SW 1271 (cell line): Measurements from ENCODE around the gene HELZ2.

ENCODE experiments used
- DNase-seq, 2 experiments: peaks; one replicate each; lab custom pipeline; 2025; lab: John Stamatoyannopoulos, UW

The HELZ2 gene

DNA sequence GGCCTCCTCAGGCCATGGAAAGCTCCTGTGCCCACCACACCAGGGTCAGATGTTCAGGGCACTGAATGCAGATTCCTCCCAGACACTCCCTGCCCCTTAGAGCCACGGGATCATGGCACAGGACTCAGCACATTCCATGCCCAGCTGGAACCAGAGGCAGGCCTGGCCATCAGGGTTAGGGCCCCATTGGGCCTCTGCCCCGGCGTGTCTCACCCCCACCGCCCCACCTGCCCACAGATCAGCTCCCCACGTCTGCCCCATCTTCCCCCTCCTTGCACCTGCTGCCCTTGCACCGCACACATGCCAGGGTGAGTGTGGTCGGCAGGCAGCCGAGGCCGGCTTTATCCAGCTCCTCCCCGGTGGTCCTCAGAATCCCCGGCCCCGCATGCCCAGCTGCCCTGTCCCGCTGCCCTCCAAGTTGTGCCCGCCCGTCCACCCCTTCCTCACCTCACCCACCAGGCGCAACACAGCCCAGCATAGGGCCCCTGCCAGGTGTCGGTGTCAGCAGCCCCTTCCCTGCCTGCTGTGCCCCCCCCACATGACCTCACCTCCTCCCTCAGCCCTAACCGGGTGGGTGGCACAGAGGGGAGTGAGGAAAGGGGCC, 24.3 kb downstream of the HELZ2 start:
- DNase-seq = no peak

DNA sequence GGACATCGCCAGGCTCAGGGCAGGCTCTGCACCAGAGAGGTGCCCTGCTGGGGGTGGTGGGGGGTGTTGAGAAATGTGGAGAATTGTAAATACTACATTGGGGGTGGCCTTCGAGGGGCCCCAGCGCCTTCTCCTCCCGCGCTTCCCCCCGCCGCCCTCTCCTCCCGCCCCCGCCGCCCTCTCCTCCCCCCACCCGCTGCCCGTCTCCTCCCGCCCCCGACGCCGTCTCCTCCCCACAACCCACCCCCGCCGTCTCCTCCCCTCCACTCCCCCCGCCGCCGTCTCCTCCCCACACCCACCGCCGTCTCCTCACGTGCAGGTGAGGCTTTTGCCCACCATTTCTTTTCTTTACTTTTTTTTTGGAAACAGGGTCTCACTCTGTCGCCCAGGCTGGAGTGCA, 25.0 kb downstream of the HELZ2 start:
- no peak for DNase-seq

- DNase-seq = no peak
Observed at GRCh38 chr20:63548542-63548941, 25.5 kb downstream of the HELZ2 start.

GRCh38 chr20:63547725-63548480, 26.1 kb downstream of the HELZ2 start, which contains the start of gene SRMS:
TSS of gene SRMS (minus strand) at chr20:63547749. CDS start at chr20:63547463, 286 bp downstream.
- no peak for DNase-seq

DNA sequence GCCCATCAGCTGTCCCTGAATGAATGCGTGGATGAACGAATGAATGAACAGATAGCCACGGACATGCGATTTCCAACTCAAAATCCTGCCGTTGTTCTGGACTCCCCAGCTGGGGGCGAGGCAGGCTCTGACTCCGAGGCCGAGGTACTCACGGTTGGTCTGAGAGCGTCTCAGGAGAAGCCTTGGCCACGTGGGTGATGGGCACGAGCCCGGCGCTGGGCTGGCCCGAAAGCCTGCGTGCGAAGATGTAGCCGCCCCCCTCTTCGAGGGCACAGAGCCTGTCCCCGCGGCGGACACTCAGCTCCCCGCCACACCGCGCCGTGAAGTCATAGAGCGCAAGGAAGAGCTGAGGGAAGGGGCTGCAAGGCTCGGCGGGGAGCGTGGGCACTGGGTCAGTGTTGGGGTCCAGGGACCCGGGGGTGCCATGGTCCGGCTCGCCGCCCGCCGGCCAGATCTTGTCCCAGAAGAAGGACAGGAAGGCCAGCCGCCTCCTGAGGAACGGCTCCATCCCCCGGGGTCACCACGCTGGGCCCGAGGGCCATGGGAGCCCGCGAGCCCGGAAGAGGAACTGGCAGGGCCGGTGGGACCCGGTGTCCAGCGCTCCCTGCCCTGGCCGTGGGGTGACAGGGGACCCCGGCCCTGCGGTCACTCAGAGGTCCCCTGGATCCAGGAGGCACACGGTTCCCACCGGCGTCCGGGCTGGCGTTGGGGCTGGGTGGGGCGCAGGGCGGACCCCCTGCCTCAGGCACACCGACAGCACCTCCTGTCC, 26.9 kb downstream of the HELZ2 start:
- DNase-seq = no peak

- no peak for DNase-seq
Observed at GRCh38 chr20:63546256-63546955, 27.6 kb downstream of the HELZ2 start.

- no peak for DNase-seq
Observed at GRCh38 chr20:63545814-63546213, 28.2 kb downstream of the HELZ2 start.

GRCh38 chr20:63544958-63545516, 29.0 kb downstream of the HELZ2 start:
- DNase-seq = peak in 1 of 2 experiments; percentile 25

DNA sequence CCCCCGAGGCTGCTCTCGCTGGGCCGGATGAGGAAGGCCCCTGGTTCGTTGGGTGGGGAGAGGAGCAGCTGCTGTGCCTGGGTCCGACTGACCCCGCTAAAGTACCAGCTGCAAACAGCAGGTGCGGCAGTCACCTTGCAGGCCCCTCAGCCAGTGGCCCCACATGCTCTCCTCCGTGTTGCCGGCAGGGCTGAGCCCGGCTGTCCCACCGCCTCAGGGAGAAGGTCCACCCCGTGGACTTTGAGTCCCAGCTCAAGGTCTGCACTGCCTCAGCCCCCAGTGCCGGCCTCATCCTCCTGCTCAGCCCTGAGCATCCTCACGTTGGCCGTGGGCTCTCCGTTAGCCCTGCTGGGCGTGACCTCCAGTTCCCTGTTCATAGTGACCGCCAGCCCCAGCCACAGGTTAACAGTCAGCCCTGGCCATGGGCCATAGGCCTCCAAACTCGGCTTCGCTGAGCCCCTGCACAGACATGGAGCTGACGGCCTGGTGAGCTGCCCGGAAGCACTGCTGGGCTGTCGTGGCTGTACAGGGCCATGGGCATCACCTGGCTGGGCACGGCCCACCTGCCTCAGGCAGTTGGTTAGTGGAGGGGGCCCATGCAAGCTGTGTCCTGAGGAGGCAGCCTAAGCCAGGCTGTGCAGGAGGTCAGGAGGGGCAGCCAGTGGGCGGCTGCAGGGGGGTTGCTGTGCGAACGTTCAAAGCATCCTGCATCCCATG, 29.6 kb downstream of the HELZ2 start:
- DNase-seq = no peak

DNA sequence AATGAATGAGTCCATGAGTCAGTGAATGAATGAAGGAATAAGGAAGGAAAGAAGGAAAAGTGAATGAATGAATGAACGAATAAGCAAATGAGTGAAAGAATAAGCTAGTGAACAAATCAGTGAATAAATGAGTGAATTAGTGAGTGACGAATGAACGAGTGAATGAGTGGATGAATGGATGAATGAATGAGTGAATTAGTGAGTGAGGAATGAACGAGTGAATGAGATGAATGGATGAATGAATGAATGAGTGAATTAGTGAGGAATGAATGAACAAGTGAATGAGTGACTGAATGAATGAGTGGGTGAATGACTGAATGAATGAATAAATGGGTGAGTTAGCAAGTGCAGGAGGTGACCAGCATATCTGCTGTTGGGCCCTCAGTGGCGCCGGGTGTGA, 30.3 kb downstream of the HELZ2 start:
- no peak for DNase-seq

DNA sequence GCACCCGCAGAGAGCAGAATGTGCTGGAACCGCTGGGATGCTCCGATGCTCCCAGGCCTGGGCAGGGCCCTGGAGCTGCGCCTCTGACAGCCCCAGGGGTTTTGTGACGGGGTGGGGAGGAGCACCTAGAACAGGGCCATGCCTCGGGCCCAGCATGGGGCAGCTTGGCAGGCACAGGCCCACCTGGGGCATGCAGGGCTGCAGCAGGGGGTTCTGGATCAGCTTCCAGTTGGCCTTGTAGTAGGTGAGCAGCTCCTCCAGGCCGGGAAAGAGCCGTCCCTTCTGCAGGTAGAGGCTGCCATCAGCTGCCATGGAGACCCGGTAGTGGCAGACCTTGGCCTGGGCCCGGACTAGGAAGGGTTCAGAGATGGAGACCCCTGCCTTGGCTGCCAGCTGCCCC, 30.9 kb downstream of the HELZ2 start:
- no peak for DNase-seq

- DNase-seq = no peak
Observed at GRCh38 chr20:63542696-63543095, 31.3 kb downstream of the HELZ2 start.

DNA sequence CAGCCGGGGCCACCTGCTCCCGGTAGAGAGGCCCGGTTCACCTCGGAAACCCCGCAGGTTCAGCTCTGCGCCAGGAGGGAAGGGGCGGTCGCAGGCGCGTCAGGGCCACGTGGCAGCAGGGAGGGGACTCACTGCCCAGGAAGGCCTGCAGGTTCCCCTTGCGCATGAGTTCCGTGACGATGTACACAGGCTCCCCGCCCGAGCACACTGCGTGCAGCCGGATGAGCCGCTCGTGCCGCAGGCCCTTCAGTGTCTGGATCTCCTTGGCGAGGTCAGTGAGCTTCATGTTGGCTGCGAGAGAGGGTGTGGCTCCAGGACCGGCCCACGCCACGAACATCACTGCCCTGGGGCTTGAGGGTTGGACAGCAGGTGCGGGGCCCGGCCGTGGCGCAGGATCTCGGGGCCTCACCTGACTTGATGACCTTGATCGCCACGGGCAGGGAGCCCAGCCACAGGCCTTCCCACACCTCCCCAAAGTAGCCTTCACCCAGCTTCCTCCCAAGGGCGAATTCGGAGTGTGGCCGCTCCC, 31.9 kb downstream of the HELZ2 start:
- no peak for DNase-seq

- DNase-seq = no peak
Observed at GRCh38 chr20:63541371-63541770, 32.7 kb downstream of the HELZ2 start.

DNA sequence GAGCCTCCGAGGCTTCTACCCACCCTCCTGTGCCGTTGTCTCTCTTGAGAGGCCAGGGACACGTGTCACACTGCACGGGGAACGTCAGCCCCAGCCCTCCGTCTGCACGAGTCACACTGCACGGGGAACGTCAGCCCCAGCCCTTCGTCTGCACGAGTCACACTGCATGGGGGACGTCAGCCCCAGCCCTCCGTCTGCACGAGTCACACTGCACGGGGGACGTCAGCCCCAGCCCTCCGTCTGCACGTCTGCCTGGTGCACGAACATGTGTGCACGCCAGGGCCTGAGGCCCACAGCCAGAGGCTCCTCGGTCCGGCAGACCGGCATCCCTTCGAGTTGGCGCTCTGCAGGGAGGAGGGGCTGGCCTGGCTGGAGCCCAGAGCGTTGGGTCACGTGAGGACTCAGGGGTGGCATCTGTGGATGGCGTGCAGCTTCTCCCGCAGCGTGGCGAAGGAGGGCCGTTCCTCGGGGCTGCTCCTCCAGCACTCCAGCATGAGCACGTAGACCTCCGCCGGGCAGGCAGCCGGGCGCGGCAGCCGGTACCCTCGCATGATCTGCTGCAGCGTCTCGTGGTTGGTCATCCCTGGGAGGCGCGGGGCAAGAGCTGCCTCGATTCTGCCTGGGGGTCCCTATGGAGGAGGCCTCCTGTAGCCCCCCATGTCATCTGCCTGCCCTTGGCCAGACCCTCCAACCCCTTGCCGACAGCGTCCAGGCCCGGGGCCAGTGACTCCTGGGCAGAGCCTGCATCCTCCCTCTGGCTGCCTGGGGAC, 33.4 kb downstream of the HELZ2 start:
- DNase-seq = no peak

- no peak for DNase-seq
Observed at GRCh38 chr20:63539441-63540370, 34.3 kb downstream of the HELZ2 start.

DNA sequence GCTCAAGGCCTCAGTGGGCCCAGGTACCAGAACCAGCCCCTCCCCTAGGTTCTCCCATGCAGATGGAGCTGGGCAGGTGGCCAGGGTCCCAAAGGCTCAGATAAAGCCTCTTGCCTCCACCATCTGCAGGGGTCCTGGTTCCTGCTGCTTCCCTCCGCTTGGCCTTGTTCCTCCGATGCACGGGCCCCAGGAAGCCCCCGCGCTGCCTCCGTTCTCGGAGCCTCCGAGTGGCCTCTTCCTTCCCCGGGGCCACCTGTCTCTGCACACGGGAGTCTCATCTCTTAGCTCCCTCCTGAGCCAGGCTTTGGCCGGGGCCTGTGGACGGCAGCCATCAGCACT, 35.0 kb downstream of the HELZ2 start:
- DNase-seq = no peak

DNA sequence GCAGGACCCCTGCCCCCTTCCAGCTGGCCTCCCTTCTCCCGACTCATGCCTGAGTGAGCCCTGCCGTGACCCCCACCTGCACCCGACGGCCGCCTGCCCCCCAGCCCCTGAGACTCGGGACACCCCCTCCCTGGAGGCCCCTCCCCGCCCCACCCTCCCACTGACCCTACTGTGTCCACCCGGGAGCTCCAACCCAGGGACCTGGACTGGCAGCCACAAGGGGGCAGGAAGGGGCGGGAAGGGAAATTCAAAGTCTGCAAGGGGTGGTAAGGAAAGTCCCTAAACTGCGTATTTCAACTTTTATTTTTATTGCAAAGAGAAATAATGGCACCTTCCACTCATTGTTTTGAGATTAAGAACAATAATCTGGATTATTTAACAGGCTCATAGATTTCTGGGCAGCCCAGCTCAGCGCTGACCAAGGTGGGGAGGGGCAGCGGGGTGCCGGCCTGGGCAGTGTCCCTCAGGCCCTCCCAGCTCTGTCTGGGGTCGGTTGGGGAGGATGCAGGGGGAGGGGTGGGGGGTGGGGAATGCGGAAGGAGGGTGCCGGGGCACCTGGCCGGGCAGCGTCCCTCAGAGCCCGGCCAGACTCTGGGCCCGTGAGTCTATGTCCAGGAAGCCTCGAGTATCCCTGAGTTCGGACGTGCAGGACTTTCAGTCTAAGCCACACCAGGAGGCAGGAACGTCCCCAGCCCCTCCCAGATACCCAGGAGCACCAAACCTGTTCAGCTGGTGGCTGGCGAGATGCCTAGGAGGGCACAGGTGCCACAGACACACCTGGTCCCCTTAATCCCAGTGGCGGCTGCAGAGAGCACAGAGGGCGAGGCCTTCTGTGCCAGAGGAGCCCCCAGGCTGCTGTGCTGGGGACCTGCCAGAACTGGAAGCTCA, 35.6 kb downstream of the HELZ2 start:
- peak; percentile 60 to 78 for DNase-seq
